ENCODE results near the gene PSMA1. TPM values are rescaled to one million over a fixed set of nuclear protein-coding genes. Genes with fewer than 3 reads are reported as not detected.

The PSMA1 gene
- total RNA-seq, 4 donors from 2014 or later = 129 to 183 (median 145) TPM

DNA sequence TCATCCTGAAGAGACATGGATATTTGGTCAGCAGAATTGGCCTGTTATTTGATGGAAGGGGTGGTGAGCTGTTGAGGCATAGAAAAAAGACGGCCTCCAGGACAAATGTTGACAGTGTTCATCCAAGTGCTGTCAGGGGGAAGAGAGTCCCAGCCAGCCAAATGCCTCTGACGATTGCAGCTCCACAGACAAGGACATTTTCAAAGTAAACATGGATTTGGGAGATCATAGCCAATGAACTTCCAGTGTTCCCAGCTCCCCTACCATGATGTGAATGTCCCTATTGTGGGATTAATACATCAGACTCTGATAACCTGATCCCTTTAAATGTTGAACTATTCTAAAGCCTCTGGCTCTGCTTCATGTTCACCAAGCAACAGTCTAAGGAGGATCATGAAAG lies 31.2 kb upstream of the PSMA1 start:
- TF ChIP-seq, protein P1, sequence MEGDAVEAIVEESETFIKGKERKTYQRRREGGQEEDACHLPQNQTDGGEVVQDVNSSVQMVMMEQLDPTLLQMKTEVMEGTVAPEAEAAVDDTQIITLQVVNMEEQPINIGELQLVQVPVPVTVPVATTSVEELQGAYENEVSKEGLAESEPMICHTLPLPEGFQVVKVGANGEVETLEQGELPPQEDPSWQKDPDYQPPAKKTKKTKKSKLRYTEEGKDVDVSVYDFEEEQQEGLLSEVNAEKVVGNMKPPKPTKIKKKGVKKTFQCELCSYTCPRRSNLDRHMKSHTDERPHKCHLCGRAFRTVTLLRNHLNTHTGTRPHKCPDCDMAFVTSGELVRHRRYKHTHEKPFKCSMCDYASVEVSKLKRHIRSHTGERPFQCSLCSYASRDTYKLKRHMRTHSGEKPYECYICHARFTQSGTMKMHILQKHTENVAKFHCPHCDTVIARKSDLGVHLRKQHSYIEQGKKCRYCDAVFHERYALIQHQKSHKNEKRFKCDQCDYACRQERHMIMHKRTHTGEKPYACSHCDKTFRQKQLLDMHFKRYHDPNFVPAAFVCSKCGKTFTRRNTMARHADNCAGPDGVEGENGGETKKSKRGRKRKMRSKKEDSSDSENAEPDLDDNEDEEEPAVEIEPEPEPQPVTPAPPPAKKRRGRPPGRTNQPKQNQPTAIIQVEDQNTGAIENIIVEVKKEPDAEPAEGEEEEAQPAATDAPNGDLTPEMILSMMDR (IDR thresholded peaks at IDR 0.05; ENCODE audit: low read depth) = no peak

DNA sequence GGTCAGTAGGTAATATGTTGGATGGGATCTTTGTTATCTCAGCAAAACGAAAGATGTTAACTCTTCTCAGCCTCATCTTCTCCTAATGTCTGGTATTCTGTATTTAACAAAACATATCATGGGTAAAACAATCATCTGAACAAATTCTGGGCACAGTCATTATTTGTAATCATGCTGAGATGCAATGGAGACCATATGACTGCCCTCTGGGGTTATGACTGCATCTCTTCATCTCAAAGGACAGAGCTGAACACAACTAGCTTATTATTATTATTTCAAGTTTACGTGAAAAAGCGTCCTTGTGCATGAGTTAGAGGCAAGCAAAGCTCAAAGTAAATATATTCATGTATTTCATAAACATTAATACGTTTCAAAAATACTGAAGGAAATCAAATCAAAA lies 29.7 kb upstream of the PSMA1 start:
- TF ChIP-seq, protein P1 (IDR thresholded peaks at IDR 0.05; ENCODE audit: low read depth) = no peak

DNA sequence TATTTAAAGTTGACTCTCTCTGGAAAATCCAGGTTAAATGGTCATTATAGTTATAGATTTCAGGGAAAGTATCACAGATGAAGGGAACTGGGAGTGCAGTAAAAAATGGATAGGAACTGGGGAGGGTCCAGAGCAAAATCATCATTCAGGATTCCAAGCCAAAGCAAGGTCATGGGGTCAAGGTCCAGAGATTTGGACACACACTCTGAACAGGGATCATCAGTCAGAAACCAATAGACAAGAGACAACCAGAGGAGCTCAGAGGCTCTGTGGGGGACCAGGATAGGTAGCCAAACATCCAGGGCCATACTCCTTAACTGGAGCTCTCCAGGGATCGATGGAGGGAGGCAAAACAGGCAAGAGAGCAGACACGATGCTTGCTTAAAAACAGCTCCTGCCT lies 27.3 kb upstream of the PSMA1 start:
- TF ChIP-seq, protein P1 (IDR thresholded peaks at IDR 0.05; ENCODE audit: low read depth) = no peak

DNA sequence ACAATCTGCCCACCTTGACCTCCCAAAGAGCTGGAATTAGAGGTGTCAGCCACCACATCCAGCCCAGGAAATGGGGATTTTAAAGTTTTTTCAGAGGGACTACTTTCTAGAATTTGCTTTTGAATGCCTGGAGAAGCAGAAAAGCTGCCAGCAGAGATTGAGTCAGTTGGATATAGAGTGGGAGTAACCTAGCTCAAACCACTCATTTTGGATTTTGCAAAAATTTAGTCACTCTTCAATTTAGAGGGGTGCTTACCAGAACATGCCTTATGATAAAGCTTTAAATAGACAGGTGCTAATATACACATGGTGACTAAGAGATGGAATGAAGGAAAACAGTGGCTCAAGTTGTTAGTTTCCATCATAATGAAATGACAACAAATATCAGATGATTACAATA lies 26.5 kb upstream of the PSMA1 start:
- TF ChIP-seq, protein P1 (IDR thresholded peaks at IDR 0.05; ENCODE audit: low read depth) = no peak

DNA sequence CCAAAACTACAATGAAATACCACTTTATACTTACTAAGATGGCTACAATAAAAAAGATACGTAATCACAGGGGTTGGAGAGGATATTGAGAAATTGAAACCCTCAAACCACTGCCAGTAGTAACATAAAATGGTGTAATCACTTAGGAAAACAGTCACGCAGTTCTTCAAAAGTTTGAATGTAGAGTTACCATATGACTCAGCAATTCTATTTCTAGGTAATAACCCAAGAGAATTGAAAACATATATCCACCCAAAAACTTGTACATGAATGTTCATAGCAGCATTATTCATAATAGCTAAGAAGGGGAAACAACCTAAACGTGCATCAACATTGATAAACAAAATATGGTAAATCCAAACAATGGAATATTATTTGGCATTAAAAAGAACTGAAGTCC lies 24.4 kb upstream of the PSMA1 start:
- TF ChIP-seq, protein P1 (IDR thresholded peaks at IDR 0.05; ENCODE audit: low read depth) = no peak

DNA sequence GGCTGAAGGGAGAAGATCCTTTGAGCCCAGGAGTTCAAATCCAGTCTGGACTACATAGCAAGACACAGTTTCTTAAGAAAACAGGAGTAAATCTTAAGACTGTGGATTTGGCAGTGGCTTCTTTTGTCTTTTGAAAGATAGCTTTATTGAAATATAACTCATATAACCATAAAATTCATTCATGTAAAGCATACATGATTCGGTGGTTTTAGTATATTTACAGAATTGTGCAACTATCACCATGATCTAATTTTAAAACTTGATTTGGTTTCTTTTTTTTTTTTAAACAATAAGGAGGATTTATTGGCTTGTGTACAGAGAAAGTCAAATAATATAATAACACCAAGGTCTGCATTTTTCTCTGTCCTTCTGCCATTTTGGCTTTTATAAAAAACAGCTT lies 23.1 kb upstream of the PSMA1 start:
- TF ChIP-seq, protein P1 (IDR thresholded peaks at IDR 0.05; ENCODE audit: low read depth) = no peak

DNA sequence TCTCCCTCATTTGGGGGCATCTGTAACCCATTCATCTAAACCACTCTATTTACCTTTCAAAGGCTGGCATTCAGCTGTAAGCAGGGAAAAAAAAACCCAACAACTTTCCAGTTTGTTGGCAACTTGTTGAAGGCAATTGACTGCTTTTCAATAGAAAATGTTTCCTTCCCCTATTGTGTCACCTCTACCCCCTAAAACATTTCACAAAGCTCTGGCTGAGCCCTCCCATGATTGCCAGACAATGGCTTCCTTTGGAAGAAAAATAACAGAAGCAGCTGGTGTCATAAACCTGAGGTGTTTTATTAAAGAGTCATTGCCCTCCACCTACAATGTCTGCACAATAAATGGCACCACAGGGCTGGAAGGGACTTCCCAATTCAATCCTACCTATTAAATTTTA lies 22.1 kb upstream of the PSMA1 start:
- TF ChIP-seq, protein P1 (IDR thresholded peaks at IDR 0.05; ENCODE audit: low read depth) = no peak

All from subcutaneous adipose tissue (tissue), 4 donors.